SKM-1 (cell line): ENCODE results near the gene ZFHX3.

Experiments used
- DNase-seq: peaks from one replicate; lab custom pipeline; 2025; ENCODE audit not compliant: unreplicated experiment; lab: John Stamatoyannopoulos, UW

Gene ZFHX3

DNA sequence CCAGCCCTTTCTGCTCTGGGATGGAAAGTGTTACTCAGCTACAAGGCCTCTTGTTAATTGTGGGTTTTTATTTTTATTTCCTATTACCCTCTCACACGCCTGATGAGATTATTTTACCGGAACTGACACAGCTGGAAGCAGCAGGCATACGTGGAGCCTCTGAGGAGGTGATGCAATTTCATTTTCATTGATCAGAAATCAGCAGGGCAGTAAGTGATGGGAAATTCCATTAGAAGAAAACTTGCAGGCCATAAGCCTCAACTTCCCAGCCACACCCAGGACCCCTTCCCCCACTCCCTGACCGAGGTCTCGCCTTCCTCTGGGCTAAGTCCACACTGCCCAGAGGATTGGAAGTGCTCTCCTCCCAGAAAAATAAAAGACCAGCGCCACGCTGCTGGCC lies 69.7 kb downstream of the ZFHX3 start:
- no peak for DNase-seq

DNA sequence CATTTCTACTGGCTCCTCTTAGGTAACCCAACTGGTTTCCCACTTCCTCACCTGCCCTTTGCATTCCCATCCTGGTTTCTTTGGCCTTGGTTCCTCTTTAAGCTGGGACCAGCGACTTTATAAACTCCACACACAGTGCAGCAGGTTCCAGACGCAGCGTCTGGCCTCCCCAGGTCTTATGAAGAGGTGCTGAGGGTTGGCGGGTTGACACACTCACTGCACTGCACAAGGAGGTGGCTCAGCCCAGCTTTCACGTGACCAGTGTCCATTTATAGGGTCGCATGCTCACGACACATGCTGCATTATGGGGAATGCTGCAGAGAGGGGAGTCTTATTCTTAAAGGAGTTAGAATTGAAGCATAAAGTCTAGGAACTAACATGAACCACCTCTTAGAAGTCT lies 70.8 kb downstream of the ZFHX3 start:
- no peak for DNase-seq

DNA sequence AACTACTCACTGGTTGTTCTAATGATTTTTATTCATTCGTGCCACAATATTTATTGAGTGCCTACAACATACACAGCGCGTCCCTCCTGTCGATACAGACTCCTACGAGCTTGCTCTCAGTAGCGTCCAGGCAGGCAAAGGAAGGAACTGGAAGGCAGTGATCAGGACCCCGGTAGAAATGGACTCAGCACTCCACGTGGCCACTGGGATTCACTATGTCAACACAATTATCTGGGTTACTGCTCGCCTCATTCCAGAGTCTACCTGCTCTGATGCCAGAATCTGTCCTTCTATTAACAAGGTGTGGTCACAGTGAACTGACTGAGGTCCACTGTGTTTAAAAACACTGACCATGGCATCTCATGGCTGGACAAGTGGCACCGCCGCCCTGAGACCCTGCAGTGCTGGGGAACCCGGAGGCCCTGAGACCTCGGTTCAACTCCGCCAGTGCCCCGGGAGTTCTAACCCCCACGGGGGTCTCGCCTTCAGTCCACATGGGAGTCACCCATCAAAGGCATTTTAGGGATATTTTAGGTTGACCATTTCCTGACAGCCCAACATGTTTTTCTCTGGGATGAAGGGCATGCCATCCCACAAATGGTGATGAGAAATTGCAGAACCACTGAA lies 71.4 kb downstream of the ZFHX3 start:
- no peak for DNase-seq

DNA sequence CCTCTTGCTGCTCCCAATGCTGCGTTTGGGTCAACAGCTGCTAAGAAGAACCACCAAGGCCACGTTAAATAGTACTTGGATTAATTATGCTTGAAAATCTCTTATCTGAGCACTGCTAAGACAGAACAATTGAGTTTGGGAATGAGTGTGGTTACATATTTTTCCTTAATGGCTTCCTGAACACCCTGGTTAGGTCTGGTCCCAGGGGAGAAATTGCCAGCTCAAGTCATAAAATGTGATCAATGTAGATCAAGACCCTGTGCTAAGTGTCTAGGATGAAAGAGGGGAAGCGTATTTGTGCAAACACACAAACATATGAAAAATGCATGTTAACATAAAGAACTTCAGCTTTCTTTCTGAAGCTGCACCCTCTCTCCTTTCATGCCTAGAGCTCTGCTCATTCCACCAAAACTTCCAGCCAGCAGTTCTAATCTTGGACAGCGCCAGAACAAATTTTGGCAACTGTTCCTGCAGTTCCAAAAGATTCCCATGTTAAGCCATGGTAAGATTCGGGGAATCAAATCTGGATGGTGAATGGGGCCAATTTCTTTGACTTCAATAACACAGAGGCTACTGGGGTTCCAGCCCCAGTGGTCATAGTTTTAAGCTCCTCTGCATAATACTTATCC lies 72.0 kb downstream of the ZFHX3 start:
- DNase-seq, result no peak

DNA sequence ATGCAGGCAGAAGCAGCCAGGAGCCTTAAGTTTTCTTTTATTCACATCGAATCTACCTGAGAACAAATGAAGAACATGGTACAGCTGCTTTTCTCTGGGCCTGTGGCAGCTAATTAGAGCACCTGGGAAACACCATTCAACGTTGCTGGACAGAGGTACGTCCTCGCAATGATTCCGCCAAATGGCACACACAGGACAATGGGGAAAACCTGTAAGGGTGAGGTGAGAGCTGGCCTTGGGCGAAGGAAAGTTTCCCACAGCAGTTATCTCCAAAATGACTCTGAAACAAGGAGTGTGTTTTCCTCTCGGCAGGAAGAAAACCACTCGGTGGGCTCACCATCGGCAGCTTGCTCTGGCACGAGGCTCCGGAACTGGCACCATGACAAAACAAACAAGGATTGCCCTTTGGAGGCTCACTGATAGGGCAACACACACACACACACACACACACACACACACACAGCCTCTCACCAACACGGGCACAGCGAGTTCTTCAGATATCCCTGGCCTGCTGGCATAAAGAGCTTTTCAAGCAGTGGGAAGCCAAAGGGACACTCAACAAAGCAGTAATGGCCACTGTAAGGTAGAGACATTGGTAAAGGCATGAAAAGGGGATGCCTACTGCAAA lies 73.7 kb downstream of the ZFHX3 start:
- no peak for DNase-seq

DNA sequence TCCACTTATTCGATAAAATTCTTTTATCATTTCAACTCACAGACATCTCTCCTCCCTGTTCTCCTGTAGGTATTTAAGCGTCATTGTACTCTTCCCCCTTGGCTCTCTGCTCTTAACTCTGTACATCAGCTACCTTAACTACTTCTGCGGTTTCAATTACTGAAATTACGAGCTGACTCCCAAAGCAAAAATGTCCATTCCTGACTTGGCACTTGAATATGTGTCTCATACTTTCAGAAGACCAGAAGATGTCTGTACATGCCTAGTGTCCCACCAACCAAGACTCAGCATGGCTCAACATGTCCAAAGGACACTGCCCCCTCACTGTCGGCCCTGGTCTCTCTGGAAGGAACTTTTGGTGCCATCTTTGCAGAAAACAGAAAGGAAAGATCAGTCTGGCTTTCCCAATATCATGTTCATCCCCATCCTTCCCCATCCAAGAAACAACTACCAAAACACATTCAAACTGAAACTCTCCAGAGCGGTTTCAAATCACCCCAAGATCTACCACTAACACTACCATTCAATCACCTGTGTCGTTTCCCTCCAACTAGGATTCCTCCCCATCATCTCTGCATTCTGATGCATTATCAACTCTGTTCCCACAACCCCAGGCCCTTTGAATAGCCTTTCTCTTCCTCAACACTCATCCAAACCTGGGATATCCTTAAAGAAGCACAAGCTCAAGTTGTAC lies 74.9 kb downstream of the ZFHX3 start:
- no peak for DNase-seq

DNA sequence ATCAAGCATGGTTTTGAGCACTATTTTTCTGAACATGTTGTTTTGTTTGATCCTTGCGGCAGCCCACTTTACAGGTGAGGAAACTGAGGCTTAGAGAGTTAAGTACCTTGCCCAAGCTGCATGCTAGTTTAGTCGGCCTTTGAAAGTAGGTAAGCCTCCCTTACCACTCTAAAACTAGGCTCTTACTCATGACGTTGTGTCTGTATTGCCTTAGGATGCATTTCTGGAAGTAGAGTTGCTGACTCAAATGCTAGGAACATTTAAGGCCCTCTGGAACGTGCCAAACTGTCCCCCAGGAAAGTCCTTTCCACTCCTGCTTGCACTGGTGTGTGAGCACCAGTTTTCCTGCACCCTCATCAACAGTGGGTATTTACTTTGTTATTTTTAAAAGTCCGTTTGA lies 76.6 kb downstream of the ZFHX3 start:
- no peak for DNase-seq

DNA sequence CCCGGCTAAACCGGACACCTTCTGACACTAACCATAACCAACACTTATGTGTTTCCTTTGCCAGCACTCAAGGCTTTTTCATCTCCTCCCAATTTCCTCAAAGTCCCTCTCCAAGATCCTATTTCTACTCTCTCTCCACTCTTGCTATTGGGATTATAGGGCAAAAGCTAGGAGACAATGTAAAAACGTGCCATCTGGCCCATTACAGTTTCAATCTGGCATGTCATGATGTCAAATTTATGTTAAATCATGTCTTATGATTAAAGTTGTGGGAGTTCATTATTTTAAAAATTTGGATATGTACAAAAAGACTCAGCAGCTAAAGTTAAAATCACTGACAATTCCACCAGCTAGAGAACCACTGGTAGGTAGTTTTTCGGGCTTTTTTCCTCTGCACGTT lies 77.3 kb downstream of the ZFHX3 start:
- no peak for DNase-seq

DNA sequence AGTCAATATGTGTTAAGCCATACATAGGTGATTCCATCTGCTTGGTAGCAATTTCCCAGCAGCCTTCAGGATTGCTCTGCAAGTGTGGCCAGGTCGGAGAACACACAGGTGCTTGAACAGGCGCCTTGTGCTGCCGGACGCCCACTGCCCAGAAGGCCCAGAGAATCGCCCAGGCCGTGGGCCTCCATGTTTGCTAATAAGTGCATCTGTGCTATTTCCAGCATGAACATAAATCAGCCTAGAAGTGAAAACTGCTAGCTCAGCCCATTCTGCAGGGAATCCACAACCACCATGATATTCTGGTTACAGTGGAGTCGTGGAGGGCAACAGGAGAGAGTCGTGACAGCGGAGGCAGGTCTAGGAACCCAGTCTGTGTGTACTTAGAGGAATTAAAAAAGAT lies 78.1 kb downstream of the ZFHX3 start:
- DNase-seq, result no peak

DNA sequence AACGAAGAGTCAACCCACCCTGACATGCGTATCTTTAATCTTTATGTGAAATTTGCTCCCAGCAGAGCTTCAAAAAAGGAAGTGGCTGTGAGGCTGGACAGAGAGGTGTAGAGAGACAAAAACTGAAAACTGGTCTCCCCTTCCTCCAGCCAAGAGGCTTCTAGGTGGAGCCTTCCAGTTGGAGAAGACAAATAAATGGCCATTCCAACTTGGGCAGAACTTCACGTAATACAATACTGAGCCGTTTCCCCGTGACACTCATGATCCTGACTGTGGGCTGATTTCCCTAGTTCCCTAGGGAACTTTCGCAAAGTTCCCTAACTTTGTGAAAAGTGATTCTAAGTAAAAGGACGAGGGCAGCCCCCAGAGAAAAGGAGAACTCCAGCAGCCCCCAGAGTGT lies 78.8 kb downstream of the ZFHX3 start:
- no peak for DNase-seq

DNA sequence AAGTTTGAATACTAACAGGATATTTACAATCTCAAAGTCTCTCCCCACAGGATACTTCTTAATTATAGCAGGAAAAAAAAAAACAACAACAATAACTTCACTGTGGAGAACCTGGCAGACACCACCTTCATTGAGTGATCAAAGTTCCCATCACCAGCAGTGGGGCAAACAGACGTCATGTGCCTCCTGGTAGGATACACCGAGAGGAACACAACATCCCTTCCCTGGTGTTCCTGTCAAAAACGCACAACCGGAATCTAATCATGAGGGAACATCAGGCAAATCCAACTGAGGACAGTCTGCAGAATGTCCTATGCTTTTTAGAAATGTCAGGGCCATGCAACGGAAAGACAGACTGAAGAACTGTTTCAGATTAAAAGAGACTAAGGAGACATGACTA lies 80.0 kb downstream of the ZFHX3 start:
- no peak for DNase-seq

DNA sequence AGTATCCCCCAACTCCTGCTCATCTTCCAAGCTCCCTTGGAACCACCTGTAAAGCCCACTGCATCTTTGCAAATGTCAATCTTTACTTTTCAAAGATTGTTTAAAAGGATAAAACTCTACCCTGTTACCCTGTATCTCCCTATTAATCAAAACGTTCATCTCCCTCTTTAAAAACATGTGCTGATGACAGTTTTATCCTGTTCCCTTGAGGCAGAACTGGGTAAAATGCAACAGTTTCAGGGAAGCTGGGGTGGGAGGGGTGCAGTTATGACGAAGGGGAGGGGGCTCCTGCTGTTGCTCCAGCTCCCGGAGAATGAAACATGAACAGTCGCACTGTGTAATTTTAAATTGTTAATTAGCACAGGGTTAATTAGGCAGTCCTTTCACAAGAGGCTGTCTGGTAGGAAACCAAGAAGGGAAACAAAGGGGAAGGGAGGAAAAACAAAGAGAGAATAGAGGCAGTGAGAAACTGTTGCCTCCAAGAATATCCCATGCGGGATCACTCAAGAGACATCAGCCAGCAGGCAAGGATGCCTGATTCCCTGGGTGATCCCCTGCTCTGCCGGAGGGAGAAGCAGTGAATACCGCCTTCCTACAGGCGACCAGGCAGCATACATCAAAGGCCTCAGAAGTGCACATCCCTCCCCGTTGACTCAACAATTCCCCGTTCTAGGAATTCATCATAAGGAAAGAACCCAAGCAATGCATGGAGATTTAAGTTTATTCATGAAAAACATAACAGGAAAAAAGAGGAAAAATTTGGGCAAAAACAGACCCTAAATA lies 84.2 kb downstream of the ZFHX3 start:
- no peak for DNase-seq

DNA sequence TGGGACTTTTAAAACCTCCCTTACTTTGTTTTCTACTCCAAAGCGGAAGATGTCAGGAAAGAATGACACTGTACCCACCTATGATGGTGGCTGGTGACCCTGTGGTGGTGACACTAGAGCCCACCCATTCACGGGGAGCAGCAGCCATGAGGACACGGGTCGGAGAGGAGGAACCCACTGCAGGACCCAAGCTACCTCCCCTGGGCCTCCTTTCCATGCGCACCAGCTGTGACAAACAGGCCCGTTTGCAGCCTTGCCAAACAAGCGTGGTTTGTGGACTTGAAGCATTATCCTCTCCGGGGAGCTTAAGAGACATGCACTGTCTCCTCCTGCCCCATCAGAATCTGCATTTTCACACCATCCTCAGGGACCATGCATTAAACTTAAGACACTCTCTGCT lies 85.6 kb downstream of the ZFHX3 start:
- DNase-seq, result no peak

DNA sequence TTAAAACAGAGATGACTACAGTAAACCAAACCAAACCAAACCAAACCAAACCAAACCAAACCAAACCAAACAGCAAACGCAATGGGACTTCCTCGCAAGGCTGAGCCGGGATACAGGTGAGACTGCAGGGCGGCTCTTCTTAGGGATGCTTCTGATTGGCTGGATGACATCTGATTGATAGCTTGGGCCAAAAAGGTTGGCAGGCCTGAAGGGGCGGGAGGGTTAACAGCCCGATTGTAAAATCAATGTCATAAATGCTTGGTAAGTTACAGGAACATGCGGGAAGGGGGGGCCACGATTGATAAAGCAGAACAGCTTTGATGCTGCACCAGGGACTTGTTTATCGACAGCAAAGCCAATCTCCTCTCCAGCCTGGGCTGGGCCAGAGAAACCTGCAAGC lies 86.1 kb downstream of the ZFHX3 start:
- DNase-seq, result no peak

DNA sequence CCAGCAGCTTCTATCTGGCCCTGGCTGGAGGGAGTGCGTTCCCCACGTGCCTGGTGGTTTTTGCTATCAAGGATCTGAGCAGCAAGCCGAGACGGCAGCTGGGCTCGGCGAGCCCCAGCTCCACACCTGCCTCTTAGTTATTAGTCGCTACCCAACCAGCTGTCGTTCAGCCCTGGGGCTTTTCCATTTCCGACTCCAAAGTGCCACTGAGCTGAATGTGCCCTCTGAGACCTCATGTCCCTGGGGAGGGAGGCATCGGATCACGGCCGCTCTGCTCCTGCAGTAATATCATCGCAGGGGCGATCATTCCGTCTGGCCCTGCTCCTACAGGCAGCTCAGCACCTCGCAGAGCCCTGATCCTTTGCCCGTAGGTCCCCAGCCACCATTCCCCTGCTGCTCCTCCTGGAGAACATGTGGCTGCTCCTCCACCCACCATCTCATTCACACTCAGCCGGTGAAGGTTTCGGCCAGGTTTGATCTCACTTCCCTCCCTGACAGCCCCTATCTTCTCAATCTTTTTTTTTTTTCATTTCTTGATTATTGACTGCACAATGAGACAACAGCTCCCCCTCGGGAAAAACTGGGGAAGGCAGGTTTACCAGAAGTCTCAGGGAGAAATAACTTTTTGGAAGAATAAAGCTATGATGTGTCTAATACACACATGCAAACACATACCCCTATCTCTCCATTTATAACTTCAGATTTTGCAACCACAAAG lies 86.7 kb downstream of the ZFHX3 start:
- DNase-seq, result no peak

DNA sequence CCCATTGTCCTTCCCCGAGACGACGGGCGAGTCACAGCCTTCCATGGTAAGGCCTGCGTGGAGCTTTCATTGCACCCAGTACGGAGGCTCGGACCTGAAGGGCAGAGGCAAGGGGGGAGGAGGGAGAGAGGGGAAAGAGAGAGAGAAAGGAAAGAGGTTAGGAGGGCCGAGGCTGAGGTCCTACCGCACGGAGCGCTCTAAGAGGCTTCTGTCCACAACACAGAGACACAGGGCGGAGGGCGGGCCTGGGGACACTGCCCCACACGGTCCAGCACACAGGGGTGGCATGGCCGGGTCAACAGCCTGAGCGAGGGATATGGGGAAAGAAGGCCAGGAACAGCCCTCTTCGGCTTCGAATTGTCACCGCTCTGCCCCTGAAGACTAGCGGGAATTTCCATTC lies 87.8 kb downstream of the ZFHX3 start:
- no peak for DNase-seq

DNA sequence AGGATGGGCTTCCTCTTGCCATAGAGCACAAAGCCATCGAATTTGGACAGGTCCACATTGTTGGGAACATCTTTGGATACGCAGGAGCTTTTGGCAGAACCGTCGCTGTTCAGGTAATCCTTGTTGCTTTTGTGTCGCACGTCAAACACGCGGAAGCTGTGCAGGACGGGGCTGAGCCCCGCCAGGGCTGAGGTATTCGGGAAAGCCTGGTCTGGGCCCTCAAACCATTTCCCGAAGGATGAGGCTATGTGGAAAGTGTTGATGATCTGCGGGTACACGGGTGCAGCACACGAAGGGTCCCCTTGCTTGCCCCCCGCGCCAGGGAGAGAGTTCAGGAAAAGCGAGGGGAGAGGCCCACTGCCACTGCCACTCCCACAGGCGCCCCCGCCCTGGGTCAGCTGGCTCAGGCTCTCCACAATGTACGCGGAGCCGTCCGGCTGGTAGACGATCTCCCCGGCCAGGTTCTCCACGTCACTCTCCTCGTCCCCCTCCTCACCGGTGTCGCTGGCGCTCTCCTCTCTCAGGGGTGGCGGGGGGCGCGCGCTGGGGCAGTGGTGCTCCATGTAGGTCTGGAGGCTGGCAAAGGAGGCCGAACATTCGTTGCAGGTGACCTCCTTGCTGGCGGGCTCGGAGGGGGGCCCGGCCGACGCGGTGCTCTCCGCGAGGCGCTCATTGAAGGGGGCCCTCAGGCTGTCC lies 88.5 kb downstream of the ZFHX3 start:
- no peak for DNase-seq

DNA sequence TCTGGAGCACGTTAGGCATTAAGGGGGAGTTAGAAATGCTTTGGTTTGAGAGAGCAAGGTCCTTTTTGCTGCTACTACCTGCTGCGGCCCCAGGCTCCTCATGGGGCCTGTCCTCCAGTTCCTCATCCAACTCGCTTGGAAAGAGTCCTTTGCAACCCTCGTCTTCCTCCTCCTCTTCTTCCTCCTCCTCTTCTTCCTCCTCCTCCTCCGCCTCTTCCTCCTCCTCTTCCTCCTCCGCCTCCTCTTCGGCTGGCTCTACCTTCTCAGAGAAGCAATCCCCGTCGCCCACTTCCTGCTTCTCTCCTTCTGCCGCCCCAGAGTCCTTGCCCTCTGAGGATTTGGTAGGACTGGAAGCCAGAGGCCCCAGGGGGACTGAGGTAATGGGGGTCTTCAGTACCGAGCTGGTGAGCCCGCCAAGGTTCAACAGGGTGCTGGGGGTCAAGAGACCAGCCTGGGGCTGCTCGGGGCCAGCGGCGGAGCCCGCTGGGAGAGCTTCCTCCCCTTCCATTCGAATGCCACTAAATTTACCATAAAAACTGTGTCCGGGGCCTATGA lies 89.3 kb downstream of the ZFHX3 start:
- no peak for DNase-seq

DNA sequence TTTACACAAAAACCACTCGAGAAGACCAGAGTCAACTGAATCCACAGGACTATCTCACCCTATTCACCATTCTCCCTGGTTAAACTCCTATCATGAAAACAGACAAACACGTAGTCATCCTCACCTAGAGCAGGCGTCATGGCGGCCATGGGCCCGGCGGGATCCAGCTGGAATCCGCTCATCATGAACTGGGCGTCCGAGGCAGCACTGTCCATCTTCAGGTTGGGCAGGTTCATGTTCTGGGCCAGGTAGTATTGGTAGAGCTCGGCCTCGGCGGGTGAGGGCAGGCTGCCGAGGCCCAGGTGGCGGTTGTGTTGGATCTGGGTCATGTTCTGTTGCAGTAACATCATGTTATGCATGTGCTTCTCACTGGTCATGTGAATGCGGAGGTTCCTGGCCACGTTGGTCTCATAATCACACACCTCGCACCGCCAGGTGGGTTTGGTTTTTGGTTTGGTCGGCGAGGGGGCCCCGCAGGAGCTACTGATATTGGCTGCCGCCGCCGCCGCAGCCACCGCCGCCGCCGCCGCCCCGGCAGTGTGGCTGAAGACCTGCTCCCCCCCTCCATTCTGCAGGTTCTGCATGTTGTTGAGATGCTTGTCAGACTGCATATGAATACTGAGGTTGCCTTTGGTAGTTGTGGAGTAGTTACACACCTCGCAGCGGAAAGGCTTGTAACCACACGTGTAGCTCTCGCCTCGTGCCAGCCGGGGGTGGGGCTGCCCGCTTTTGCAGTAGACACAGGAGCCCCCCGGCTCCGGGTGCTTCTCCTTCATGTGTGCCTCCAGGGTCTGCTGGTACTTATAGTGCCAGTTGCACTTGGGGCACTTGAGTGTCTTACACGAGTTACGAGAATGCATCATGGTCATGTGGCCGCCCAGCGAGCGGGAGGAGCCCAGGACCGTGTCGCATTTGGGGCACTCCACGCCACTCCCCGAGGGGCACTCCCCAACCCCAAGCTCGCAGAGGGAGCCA lies 90.3 kb downstream of the ZFHX3 start:
- DNase-seq, result no peak
